Transverse colon (tissue), 4 donors: ENCODE data around the gene DHX16.

Experiments used
- POLR2AphosphoS5 ChIP-seq, 3 donors: sonication (generic); formaldehyde crosslinking; IDR thresholded peaks; one replicate each; pipeline ENCODE4 v1.6.1; 2016; ENCODE audit warnings: antibody characterized with exemption in 3 of 3
- TF ChIP-seq, protein P1 (sequence below), 5 experiments: fragments of 200-600 bp in 3 of 5; fragments of 450-650 bp in 2 of 5; sonication (generic) in 3 of 5; IDR thresholded peaks; 1 replicate in 2 of 5; 2 replicates in 3 of 5; pipeline ENCODE4 v1.5.1; 2016 to 2017; ENCODE audit warnings: antibody characterized with exemption in 5 of 5, inconsistent platforms in 3 of 5, mild to moderate bottlenecking in 2 of 5, moderate library complexity in 1 of 5

DNA sequence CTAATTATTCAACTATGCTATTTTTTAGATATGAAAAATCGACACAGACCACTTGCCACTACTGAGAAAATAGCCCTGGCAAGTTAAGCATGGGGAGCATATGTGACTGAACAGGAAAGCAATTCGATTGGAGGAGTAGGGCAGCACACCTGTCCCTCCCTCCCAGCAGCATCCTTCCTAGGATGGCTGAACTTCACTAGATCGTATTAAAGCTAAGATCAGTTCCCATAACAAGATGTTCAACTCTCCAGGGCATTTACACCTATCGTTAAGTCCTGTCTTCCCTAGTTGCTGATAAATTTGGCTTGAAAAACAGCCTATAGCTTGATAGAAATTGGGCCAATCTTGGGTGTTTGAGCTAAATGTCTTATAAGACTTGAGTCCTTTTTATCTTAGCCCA, 62.7 kb downstream of the DHX16 start:
- TF ChIP-seq POLR2AphosphoS5 (IDR thresholded peaks at IDR 0.05) = no peak
- TF ChIP-seq, protein P1, sequence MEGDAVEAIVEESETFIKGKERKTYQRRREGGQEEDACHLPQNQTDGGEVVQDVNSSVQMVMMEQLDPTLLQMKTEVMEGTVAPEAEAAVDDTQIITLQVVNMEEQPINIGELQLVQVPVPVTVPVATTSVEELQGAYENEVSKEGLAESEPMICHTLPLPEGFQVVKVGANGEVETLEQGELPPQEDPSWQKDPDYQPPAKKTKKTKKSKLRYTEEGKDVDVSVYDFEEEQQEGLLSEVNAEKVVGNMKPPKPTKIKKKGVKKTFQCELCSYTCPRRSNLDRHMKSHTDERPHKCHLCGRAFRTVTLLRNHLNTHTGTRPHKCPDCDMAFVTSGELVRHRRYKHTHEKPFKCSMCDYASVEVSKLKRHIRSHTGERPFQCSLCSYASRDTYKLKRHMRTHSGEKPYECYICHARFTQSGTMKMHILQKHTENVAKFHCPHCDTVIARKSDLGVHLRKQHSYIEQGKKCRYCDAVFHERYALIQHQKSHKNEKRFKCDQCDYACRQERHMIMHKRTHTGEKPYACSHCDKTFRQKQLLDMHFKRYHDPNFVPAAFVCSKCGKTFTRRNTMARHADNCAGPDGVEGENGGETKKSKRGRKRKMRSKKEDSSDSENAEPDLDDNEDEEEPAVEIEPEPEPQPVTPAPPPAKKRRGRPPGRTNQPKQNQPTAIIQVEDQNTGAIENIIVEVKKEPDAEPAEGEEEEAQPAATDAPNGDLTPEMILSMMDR (IDR thresholded peaks at IDR 0.05) = no peak
